HT-29 (cell line): ENCODE results near the gene BNC2. TPM values are rescaled to one million over a fixed set of nuclear protein-coding genes. Genes with fewer than 3 reads are reported as not detected.

Experiments used
- DNase-seq: peaks from one replicate; pipeline ENCODE4 v3.0.0-alpha.2; 2015; ENCODE audit warnings: low spot score
- total RNA-seq: library from RNA; depleted of rRNA; stranded (reverse); fragments of >200 nt; shearing (Covaris generic); gene quantifications from 2 replicates; pipeline ENCODE4 v1.2.3, GENCODE V29; 2014

BNC2 gene
- total RNA-seq, 1 experiment from 2014 or later = not detected

DNA sequence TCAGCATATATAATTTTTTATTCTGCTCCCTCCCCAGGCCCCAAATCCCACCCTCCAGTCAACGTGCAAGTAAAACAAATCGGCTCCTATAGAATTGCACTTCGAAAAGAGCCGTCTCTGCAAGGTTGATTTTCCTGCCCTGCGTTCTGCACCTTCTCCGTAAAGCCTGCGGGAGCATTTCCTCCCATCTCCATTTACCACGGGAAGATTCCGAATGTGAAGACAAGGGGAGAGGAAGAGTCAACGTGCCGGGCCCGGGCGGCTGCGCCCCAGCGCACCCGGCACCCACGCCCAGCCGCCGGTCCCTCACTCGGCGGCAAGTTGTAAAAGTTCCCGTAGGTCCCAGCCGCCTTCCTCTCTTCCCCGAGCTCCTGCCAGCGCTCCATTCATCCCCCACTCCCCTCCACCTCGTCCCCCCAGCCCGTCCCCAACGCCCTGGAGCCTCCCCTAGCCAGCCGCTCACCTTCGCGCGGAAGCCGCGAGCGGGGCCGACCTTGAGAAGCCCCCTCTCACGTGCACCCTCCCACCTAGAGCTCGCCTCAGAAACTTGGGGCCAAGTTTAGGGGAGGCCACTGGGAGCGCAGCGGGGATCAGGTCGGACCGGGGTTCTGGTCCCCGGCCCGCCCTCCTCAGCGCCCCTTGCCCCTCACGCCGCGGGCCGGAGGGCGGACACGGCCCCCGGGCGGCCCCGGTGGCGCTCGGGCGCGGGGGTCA is 431 bp downstream of the BNC2 start:
- DNase-seq = no peak

DNA sequence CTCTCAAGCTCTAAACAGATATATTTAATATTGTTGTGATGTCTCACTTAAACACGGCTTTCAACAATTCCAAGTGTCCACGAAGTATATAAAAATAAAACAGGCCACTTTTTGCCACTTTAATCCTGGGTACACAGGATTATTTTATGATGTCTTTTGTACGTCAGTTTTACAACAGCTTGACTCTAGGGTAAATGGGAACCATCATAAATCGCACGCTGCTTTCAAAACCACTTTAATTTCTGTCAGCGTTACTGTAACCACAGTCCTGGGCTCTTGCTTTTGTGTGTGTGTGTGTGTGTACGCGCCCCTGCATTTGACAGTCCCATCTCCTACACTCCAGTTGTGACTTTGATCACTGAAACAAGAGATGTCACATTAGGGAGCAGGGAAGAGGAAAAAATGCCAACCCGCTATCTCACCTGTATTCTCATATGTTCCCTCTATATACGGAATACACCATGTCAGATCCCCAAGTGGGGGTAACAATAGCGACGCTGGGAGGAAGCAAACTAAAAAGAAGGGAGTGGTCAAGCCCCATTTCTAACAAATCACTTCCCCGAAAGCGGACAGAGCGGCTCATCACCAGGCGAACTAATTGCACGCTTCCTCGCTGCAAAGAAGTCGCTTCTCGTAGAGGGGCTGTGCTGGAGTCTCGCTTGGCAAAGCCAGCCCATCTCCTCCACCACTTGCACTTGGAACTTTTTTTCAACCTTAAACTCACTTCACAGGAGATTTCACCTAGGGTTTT is 1.2 kb downstream of the BNC2 start:
- DNase-seq = no peak

DNA sequence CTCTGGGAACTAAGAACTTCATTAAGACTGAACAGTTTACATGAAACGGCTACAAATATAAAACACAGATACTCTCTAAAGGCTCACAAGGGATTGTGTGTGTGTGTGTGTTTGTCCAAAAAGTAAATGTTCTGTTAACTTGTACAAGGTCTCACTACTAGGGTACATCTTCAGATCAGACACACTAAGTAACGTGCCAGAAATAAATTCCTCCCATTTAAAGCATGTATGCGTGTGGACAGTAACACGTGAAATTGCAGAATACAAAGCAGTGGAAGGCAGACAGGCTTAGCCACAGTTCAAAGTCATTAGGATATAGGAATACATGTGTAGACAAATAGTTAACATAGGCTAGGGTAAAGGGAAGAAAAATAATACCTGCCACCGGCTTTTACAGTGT is 1.8 kb downstream of the BNC2 start:
- DNase-seq = no peak

DNA sequence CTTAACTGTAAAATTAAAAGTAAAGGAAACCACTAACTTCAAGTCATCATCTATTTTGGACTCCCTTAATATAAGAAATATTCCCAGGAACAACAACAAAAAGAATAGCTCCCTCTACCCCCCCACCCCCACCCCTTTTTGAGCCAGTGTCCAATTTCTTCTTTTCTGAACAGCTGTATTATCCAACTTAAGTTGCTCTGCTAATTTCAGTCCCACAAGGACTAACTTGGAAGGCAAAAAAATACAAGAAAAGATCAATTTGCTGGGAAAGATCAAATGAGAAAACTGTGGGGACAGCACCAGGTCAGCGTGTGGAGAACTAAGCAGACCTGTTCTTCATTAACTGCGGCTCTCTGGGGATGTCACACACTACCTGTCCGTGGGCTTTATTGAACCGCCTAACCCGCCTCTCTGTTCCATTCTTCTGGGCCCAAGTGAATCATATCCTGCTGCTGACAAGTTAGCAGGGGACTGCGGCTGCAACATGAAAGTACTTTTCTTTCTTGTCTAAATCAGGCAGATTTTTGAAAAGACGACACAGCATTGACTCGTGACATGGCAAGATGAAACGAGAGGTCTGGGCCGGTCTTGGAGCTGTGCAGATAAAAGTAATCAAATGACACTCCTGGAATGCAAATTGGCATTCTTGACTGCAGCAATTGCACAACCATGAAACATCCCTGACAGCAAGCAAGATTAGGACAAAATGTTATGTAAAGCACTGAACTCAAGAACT is 2.7 kb downstream of the BNC2 start:
- DNase-seq = no peak

DNA sequence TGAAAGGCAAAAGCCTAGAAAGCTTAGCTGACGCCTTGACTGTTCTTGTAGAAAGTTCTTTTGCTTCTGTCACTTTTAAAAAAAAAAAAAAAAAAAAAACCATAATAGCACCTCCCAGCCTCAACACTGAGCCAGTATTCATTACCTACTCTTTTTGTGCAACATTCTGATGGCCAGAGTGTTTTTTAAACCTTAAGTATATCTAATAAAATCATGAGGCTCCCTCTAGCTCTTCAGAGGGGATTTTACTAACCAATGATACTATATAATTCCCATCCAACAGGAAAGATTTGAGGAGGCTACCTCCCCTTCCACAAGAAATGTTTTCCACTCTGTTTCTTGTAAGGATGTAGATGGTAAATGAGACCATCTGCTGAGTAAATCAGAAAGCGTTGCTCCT is 3.9 kb downstream of the BNC2 start:
- no peak for DNase-seq

DNA sequence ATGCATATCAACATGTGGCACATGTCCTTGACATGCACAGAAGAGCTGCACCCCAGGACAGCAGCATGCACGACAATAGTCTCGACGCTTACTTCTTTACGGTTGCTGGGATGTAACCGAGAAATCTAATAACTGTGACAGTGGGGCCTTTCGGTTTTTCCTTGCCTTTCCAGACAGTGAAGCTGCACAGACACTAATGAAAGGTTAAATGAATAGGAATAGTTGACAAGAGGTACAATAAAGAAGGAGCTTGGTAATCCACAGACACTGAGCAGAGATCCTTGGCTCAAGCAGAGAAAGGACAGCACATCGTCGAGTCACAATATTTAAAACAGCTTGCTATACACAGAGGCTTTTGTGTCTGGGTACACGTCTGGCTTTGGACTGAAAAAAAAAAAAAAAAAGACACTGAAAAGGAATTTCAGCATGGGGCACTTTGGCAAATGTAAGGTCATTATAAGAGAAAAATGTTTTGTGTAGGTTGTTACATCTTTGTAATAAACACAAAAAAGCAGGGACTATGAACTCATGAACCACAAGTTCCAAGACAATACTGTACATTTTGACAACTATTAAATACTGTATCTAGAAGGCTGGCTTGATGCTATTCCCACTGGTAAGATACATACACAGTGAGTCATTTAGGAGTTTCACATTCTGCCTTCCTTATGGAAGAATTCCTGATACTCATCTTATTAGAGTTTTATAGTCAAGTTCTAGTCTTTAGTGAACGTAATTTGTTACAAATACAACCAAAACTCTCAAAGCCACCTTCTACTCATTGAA is 5.6 kb downstream of the BNC2 start:
- no peak for DNase-seq

DNA sequence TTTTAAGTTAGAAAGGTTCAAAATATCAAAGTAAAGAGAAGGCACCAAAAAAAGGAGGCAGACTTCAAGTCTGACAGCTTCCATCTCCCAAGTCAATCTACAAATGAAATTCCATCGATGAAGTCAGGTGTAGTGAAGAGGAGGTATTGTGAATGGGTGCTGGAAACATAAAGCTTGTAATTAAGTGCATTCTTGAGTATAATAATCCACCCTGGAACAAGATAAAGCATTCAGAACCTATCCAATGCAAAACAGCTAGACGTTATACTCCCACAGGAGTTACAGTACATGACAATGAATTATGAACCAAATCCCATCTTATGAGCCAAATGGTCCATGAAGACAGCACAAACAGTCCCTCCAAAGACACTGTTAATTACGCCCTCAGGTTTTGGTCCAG is 22.3 kb downstream of the BNC2 start:
- no peak for DNase-seq

DNA sequence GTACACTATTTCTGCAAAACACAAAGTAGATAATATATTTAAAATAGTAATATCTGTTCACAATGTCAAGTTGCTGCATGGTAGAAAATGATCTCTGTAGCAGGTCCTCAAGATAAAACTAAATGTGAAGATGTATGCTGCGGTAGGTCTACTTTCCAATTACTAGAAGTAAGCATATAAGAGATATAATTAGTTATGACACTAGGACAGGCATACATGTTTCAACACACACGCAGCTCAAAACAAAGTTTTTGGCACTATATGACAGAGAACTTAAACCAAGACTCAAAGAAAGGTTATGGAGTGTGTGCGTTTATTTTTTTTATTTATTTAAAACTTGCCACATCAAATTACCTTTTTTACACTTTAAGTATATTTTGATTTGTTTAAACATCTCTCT is 23.5 kb downstream of the BNC2 start:
- no peak for DNase-seq

DNA sequence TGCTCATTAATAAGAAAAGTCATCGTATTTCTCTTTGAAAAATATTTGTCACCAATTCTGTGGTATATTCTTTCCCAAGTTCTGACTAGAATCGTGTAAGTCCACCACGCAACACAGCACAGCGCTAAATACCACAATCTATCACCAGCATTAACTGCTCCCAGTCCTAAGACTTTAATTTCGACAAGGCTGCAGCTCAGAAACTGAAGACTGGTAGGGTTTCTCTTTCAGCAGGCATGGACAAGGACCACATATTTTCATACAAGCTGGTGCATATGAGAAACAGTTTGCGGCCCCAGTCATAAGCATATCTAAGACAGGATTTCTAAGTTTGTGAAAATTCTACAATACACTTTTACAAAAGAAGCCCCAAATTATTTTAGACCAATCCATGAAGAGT is 24.1 kb downstream of the BNC2 start:
- DNase-seq = no peak

DNA sequence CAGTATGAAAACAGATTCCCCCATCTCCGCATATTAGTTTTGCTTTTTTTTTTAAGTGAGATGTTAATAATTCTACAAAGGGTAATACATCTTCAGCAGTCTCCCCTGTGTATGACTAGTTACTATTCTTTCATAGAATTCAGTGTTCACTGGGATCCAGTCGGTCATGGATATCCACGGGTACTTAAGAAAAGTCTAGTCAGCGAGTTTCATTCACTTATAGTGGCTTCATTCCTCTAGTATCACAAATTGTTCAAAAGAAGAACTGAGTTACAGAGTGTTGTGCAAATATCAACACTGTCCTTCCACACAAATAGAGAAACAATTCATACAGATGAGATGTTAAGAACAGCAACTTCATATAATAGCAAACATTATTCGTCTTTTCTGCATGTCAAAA is 35.7 kb downstream of the BNC2 start:
- DNase-seq = no peak

DNA sequence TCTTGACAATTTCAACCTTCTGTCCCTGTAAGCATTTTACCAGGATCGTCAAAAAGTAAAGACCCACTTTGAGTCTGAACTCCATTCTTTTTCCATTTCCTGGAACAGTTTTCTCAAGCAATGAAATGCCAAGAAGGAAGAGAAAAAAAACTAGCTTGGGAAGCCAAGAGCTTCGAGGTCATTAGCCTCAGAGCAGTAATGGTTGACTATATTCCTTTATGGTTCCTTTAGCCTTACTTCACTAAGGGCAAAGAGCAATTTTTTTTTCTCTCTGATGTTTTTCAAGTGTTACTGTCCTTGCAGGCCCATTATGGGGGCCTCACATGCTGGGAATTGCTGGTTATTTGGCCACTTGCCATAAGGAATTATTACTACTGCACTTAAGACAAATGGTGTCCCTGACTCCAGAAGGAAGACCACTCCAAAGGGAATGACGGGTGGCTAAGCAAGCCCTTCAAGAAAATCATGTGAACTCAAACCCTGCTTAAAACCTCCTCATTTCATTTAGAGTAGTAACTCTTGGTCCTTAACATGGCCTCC is 37.1 kb downstream of the BNC2 start:
- no peak for DNase-seq

DNA sequence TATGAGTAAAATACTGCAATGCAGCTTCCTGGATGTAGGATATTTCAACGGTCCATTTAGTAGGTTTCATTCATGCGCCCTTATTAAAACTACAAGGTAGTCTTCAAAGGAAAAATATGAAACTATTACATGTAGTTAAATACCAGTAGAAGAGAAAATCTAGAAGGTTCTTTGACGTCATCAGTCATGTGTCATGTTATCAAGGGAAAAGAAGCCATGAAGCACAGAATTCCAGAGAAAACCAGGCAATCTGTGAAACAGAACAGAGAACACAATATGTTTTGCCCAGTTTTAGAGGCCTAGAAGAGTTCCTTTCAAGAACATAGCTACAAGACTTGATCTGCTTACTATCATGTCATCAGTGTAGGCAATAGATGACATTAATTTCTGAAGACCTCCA is 38.4 kb downstream of the BNC2 start:
- no peak for DNase-seq

DNA sequence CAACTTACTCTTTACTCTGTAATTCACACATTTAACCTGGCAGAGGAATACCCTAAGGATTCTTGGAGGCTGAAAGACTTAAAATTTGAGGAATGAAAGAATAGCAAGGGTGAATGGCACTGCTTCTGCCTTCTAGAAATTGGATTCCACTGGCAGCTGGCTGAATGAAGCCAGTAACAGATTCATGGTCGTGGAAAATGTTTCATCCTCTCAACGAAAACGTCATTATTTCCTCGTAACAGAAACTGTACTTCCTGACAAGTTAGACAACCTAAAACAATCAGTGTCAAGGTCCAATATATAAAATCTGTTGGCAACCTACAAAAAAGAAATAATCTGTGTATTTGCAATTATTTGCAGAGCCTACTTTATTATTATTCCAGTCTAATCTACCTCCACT is 39.7 kb downstream of the BNC2 start:
- no peak for DNase-seq

DNA sequence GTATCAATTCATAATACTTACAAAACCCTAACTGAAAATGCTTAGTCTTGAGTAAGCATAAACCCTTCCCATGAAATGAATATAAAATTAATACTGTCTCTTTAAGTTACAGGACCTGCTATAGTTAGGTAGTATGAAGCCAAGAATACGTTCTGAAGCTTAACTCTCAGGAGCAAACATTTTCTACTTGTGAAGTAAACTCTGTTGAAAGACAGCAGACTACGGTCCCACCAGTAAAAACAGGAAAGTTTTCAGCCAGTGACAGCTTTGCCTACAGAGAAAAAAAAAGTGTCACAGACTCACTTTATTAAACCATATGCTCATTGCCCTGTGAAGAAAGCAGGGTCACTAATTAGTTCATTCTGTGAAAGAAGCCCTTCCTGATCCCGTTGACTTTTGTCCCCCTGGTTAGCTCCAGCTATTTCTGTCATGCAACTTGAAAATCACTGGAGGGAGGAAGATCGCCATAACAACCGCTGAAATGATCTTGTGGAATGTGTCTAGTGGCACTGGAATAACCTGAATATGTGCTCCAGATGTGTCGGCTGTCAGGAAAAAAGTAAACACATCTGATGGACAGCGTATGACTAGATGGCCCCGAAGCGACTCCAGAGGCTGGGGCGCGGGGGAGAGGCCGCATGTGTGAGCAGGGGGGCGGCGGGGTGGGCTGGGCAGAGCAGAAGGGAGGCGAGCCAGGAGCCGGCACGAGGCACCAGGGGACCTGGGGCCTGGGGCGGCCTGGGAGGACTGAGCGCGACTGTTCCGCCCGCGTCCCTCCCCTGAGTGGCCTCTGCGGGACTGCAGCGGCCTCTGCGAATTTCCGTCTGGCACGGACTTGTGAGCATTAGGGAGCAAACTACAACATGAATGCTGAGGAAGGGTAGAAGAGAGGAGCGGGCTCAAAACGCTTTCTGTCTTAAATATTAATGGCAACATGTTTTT is 41.9 kb downstream of the BNC2 start:
- no peak for DNase-seq

DNA sequence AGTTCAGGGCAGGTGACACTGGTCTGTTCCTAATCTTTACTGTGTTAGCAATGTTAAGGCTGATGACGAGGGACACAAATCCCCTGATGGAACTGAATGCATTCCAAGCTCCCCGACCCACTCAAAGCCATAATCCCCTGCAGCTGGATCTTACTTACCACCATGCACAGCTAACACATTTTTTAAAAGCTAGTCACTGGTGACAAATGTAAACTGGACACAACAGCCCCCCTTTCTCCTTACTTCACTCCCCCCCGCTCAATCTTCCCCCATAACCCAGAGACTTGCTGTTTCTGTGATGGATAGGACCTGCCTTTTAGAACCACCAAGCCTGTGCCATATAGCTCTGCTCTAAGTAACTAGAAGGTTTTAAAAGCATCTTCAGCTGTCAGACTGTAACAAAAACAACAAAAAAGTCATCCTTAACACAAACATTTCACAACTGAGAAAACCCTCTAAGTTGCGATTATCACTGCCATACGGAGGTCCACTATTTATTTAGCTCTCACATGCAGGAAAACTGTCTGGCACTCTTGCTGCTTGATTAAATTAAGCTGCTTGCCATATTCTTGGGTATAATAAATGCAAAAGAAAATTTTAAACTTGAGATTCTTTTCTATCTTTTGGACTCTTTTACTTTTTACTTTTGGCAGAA is 44.4 kb downstream of the BNC2 start:
- no peak for DNase-seq

DNA sequence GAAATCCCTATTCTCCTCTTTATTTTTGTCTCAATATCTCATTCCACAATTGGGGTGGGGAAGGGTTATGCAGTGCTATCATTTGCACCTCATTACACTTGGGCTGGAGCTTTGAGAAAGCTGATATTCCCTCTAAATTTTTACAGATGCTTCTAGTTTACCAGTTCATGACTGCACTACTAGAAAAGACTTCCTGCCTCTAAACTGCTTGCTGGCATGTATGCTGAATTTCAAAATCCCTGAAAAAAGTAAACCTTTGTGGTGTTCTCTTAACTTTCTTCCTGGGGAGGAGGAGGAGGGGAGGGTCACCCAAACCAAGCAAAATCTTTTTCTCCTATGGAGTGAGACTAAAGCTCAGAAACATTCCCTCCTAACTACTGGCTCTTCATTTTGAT is 45.1 kb downstream of the BNC2 start:
- DNase-seq = no peak

DNA sequence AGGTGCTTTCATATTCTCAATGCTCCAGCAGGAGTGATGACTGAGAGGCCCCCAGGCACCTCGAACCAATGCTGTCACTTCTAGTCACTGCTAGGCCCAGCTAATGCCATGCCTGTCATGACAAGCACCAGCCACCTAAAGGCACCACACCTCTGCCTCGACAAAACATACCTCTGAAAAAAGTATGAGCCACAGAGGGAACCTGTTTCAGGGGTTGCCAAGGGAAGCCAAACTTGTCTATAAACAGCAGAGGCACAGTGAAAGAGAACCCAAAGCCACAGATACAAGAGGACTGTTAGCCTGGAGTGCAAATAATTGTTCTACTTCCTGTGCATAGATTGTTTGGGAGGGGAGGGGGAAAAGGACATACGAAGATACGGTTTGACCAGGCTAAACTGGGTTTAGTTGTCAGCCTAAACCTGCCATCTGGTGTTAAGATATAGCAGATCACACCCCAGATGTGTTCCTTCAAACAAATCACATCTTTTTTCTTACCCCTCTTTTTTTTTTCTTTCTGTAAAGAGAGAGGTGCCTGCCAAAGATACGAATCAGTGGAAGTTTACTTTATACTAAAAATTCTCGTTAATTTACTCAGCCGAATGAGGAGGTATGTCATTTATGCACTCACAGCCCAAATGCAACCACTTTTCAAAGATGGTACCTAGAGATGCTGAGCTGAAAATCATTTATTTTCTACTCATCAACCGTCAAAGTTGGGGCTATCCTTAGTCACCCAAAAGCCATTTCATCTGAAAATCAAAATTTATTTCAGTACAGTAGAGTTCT is 45.7 kb downstream of the BNC2 start:
- DNase-seq = no peak

DNA sequence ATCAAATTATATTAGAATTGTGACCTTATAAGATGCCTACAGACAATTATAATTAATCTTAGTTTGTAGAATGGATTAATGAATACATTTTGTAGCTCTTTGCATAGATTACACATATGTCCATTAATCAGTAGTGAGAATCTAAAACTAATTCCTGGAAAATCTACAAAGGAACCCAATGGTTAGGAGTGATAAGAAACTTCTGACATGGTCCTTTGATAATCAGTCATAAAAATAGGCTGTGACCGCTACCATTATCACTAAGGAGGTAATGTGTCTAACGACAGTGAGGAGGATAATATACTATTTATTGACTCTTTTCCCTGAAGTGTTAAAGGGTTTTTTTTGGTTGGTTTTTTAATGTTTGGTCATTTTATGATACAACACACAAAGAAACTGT is 46.6 kb downstream of the BNC2 start:
- no peak for DNase-seq

DNA sequence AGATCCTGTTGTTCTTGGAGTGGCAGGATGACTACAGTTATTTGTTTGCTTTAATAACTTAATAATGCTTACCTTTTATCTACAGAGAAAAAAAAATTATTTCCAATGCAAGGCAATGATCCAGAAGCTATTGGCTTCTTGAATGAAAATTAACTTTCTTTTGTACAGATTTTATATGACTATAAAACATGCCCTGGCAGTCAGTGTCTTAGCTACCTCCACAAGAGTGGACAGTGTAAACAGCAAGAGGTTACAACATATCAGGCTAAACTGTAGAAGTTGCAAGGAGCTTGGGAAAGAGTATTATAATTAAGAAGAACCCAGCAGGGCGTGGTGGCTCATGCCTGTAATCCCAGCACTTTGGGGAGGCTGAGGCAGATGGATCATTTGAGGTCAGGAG is 49.1 kb downstream of the BNC2 start:
- no peak for DNase-seq
